Caco-2 (cell line): Measurements from ENCODE around the gene PGAP3. TPM values are rescaled to one million over a fixed set of nuclear protein-coding genes. Genes with fewer than 3 reads are reported as not detected.
A peak's percentile ranks its signal among the peaks of the same experiment; 100 is the strongest.

ENCODE experiments used
- BruUV-seq: library from RNA; stranded (reverse); fragments of 400-500 nt; replicated peaks from 2 replicates; lab custom pipeline; 2021; lab: Mats Ljungman, UMichigan
- CTCF ChIA-PET: fragments of 300-600 bp; sonication (Branson Sonifier 250); formaldehyde crosslinking; loops from one replicate; lab custom pipeline; 2022; ENCODE audit warnings: antibody characterized with exemption; lab: Charles Lee
- POLR2A ChIA-PET: fragments of 300-600 bp; sonication (Branson Sonifier 250); formaldehyde crosslinking; loops from one replicate; lab custom pipeline; 2022; ENCODE audit warnings: antibody characterized with exemption; lab: Charles Lee
- DNase-seq, 2 experiments: peaks; one replicate each; pipeline versions ENCODE4 v3.0.0 to v3.0.0-alpha.2; 2020 to 2022
- H3K27me3 ChIP-seq: replicated peaks from 2 replicates; pipeline ENCODE4 v1.6.0; 2011; ENCODE audit warnings: low read length; ENCODE audit not compliant: control insufficient read depth, insufficient read depth
- H3K36me3 ChIP-seq: 2 replicates; pipeline ENCODE4 v1.5.1; 2011; ENCODE audit warnings: low read length; ENCODE audit not compliant: control insufficient read depth, insufficient read depth
- H3K4me1 ChIP-seq: fragments of 250-450 bp; sonication (Bioruptor Pico); 2 replicates; pipeline ENCODE4 v1.5.1; 2020; ENCODE audit warnings: mild to moderate bottlenecking
- H3K4me3 ChIP-seq: 2 replicates; pipeline ENCODE4 v1.5.1; 2011; ENCODE audit warnings: low read depth, mild to moderate bottlenecking, control low read depth, low read length
- H3K9me3 ChIP-seq: fragments of 250-450 bp; sonication (Bioruptor Pico); 2 replicates; pipeline ENCODE4 v1.5.1; 2020; ENCODE audit warnings: mild to moderate bottlenecking, moderate library complexity
- H3K27ac Mint-ChIP-seq: one replicate; pipeline ENCODE4 v1.8.0; 2022; ENCODE audit warnings: mixed read lengths; ENCODE audit not compliant: unreplicated experiment
- H3K27me3 Mint-ChIP-seq: one replicate; pipeline ENCODE4 v1.8.0; 2022; ENCODE audit warnings: mixed read lengths; ENCODE audit not compliant: insufficient read depth, unreplicated experiment
- H3K36me3 Mint-ChIP-seq: one replicate; pipeline ENCODE4 v1.8.0; 2022; ENCODE audit warnings: mild to moderate bottlenecking, mixed read lengths; ENCODE audit not compliant: insufficient read depth, unreplicated experiment
- H3K4me1 Mint-ChIP-seq: one replicate; pipeline ENCODE4 v1.8.0; 2022; ENCODE audit warnings: low read depth, mixed read lengths; ENCODE audit not compliant: unreplicated experiment
- H3K4me3 Mint-ChIP-seq: one replicate; pipeline ENCODE4 v1.8.0; 2022; ENCODE audit warnings: mild to moderate bottlenecking, moderate library complexity, mixed read lengths; ENCODE audit not compliant: unreplicated experiment
- H3K9me3 Mint-ChIP-seq: one replicate; pipeline ENCODE4 v1.8.0; 2022; ENCODE audit warnings: mixed read lengths; ENCODE audit not compliant: unreplicated experiment
- CTCF ChIP-seq, 2 experiments: fragments of 200-600 bp in 1 of 2; IDR thresholded peaks; 1 replicate in 1 of 2; 2 replicates in 1 of 2; pipeline versions ENCODE4 v1.5.1 to v1.8.0; 2011 to 2022; ENCODE audit warnings: antibody characterized with exemption in 1 of 2, control low read depth in 1 of 2, inconsistent platforms in 1 of 2, low read depth in 1 of 2, low read length in 1 of 2, mild to moderate bottlenecking in 1 of 2, moderate library complexity in 1 of 2; ENCODE audit not compliant: insufficient read depth in 1 of 2, severe bottlenecking in 1 of 2, unreplicated experiment in 1 of 2
- intact Hi-C: fragments of 100-400 bp; cut with micrococcal nuclease; formaldehyde crosslinking; loops from one replicate; pipeline ENCODE4 v1.10.0; 2022; ENCODE audit not compliant: unreplicated experiment
- total RNA-seq: library from RNA; stranded (reverse); gene quantifications from 2 replicates; pipeline ENCODE4 v1.2.3, GENCODE V29; 2022

PGAP3 gene
- total RNA-seq, 1 experiment from 2014 or later = 14.7 TPM

GRCh38 chr17:39683295-39683939 is 4.4 kb downstream of the PGAP3 start:
- intact Hi-C loops = no loop called here
- Histone ChIP-seq H3K4me1 (peaks cover 17% of the 10 kb centered on the region), H3K27me3 (no peaks in the 10 kb centered on the region), H3K36me3 (no peaks in the 10 kb centered on the region), H3K4me3 (no peak overlapping the region), H3K9me3 (no peaks in the 10 kb centered on the region)
- ChIA-PET POLR2A (no interaction called here), CTCF (no interaction called here)
- H3K4me1 Mint-ChIP-seq = peaks cover 18% of the 10 kb centered on the region
- H3K9me3 Mint-ChIP-seq = no peaks in the 10 kb centered on the region
- H3K4me3 Mint-ChIP-seq = no peak overlapping the region
- peaks cover 8% of the 10 kb centered on the region for H3K36me3 Mint-ChIP-seq
- no peak for TF ChIP-seq CTCF (IDR thresholded peaks at IDR 0.05; ENCODE audit: insufficient read depth in 1 of 2, low read depth in 1 of 2, low read length in 1 of 2, severe bottlenecking in 1 of 2, unreplicated experiment in 1 of 2)
- no peak for DNase-seq
- no TSS peak for BruUV-seq
- H3K27me3 Mint-ChIP-seq = no peaks in the 10 kb centered on the region
- no peak overlapping the region for H3K27ac Mint-ChIP-seq

- Mint-ChIP-seq H3K4me3 (no peak overlapping the region), H3K27ac (no peak overlapping the region), H3K4me1 (peaks cover 14% of the 10 kb centered on the region), H3K9me3 (no peaks in the 10 kb centered on the region), H3K36me3 (peaks cover 5% of the 10 kb centered on the region), H3K27me3 (no peaks in the 10 kb centered on the region)
- H3K27me3 ChIP-seq = no peaks in the 10 kb centered on the region
- ChIA-PET POLR2A (no interaction called here), CTCF (interaction anchor here (0.8 to 1.6 kb wide), 2 partner anchors 58 to 132 kb away, joined by 3 to 7 read pairs; no protein-coding TSS in a partner anchor)
- no TSS peak for BruUV-seq
- no peaks in the 10 kb centered on the region for H3K36me3 ChIP-seq
- no peak for TF ChIP-seq CTCF (IDR thresholded peaks at IDR 0.05; ENCODE audit: insufficient read depth in 1 of 2, low read depth in 1 of 2, low read length in 1 of 2, severe bottlenecking in 1 of 2, unreplicated experiment in 1 of 2)
- no peaks in the 10 kb centered on the region for H3K9me3 ChIP-seq
- peaks cover 25% of the 10 kb centered on the region for H3K4me1 ChIP-seq
- DNase-seq = no peak
- H3K4me3 ChIP-seq = no peak overlapping the region
- intact Hi-C loops = no loop called here
Observed at GRCh38 chr17:39679521-39680192, 8.2 kb downstream of the PGAP3 start.

GRCh38 chr17:39678340-39679116 is 9.3 kb downstream of the PGAP3 start:
- BruUV-seq = no TSS peak
- Mint-ChIP-seq H3K27me3 (no peaks in the 10 kb centered on the region), H3K9me3 (no peaks in the 10 kb centered on the region), H3K4me1 (peaks cover 14% of the 10 kb centered on the region), H3K4me3 (no peak overlapping the region), H3K36me3 (peaks cover 5% of the 10 kb centered on the region), H3K27ac (peak overlapping the region; percentile 43)
- Histone ChIP-seq H3K4me1 (peaks cover 31% of the 10 kb centered on the region), H3K9me3 (no peaks in the 10 kb centered on the region), H3K4me3 (no peak overlapping the region), H3K36me3 (no peaks in the 10 kb centered on the region), H3K27me3 (no peaks in the 10 kb centered on the region)
- no peak for DNase-seq
- TF ChIP-seq CTCF (IDR thresholded peaks at IDR 0.05; ENCODE audit: insufficient read depth in 1 of 2, low read depth in 1 of 2, low read length in 1 of 2, severe bottlenecking in 1 of 2, unreplicated experiment in 1 of 2) = no peak
- intact Hi-C loops = no loop called here
- POLR2A ChIA-PET = interaction anchor here (0.6 kb wide), 1 partner anchor 832 kb away, joined by 5 read pairs; no protein-coding TSS in a partner anchor
- CTCF ChIA-PET = no interaction called here
